Gastrocnemius medialis (tissue), 4 donors: ENCODE measurements around the gene DNMBP.

ENCODE experiments used
- POLR2A ChIP-seq, 2 donors: fragments of 450-650 bp; IDR thresholded peaks; one replicate each; pipeline ENCODE4 v1.6.1; 2017; ENCODE audit warnings: antibody characterized with exemption in 2 of 2, mild to moderate bottlenecking in 2 of 2, moderate library complexity in 2 of 2
- TF ChIP-seq, protein P1 (sequence below), 5 experiments: fragments of 450-650 bp in 3 of 5; fragments of 200-600 bp in 2 of 5; sonication (generic) in 2 of 5; IDR thresholded peaks in 4 of 5; conservative IDR thresholded peaks in 1 of 5; 1 replicate in 4 of 5; 2 replicates in 1 of 5; pipeline ENCODE4 v1.5.1; 2016 to 2019; ENCODE audit warnings: antibody characterized with exemption in 5 of 5, mild to moderate bottlenecking in 3 of 5, moderate library complexity in 3 of 5

DNA sequence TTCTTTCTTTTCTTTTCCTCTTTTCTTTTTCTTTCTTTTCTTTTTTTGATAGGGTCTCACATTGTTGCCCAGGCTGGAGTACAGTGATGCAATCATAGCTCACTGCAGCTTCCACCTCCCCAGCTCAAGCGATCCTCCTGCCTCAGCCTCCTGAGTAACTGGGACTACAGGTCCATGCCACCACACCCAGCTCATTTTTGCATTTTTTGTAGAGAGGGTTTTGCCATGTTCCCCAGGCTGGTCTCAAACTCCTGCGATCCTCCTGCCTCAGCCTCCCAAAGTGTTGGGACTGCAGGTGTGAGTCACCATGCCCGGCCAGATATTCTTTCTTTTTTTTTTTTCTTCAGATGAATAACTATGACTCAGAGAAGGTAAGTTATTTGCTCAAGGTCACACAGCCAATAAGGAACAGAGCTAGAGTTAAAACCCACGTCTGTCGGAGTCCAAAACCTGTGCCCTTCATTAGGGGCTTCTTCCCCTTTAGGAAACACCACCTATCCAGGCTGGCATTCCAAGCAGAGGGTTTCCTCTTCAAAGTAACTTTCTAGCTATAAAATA lies 28.1 kb upstream of the DNMBP start:
- no peak for TF ChIP-seq POLR2A (IDR thresholded peaks at IDR 0.05)
- TF ChIP-seq, protein P1, sequence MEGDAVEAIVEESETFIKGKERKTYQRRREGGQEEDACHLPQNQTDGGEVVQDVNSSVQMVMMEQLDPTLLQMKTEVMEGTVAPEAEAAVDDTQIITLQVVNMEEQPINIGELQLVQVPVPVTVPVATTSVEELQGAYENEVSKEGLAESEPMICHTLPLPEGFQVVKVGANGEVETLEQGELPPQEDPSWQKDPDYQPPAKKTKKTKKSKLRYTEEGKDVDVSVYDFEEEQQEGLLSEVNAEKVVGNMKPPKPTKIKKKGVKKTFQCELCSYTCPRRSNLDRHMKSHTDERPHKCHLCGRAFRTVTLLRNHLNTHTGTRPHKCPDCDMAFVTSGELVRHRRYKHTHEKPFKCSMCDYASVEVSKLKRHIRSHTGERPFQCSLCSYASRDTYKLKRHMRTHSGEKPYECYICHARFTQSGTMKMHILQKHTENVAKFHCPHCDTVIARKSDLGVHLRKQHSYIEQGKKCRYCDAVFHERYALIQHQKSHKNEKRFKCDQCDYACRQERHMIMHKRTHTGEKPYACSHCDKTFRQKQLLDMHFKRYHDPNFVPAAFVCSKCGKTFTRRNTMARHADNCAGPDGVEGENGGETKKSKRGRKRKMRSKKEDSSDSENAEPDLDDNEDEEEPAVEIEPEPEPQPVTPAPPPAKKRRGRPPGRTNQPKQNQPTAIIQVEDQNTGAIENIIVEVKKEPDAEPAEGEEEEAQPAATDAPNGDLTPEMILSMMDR (IDR thresholded peaks at IDR 0.05 in 4 of 5, conservative IDR thresholded peaks at IDR 0.05 in 1 of 5): no peak
